HG03457 (cell line): Measurements from ENCODE around the gene DOK7.

Experiments used
- ATAC-seq: cut with Tn5 transposase; IDR thresholded peaks from one replicate; pipeline ENCODE4 v1.9.1; 2021; ENCODE audit warnings: moderate number of reproducible peaks; ENCODE audit not compliant: unreplicated experiment

Gene DOK7

GRCh38 chr4:3427706-3428446, 35.2 kb upstream of the DOK7 start:
- no peak for ATAC-seq

DNA sequence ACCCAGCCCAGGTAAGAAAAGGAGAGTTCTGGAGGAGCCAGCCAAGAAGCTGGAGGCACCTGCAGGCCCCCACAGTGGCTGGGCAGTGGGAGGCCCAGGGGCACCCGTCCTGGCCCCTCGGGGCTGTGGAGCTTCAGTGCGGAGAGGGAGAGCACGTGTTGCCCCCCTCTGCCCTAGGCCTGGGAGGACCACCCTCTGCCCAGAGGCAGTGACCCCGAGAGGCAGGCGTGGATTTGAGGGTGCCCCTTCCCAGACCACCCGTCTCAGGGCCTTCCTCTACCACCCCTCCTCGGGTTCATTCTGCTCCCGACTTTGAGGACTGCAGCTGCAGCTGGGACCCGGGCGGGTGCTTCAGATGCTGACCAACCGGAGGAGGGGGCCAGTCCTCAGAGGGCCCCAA, 33.5 kb upstream of the DOK7 start:
- no peak for ATAC-seq

DNA sequence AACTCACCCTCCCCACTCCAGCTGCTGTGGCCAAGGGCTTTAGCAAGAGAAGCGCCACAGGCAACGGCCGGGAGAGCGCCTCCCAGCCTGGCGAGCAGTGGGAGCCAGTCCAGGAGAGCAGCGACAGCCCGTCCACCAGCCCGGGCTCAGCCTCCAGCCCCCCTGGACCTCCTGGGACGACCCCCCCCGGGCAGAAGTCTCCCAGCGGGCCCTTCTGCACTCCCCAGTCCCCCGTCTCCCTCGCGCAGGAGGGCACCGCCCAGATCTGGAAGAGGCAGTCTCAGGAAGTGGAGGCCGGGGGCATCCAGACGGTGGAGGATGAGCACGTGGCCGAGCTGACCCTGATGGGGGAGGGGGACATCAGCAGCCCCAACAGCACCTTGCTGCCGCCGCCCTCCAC, 32.6 kb upstream of the DOK7 start:
- no peak for ATAC-seq

DNA sequence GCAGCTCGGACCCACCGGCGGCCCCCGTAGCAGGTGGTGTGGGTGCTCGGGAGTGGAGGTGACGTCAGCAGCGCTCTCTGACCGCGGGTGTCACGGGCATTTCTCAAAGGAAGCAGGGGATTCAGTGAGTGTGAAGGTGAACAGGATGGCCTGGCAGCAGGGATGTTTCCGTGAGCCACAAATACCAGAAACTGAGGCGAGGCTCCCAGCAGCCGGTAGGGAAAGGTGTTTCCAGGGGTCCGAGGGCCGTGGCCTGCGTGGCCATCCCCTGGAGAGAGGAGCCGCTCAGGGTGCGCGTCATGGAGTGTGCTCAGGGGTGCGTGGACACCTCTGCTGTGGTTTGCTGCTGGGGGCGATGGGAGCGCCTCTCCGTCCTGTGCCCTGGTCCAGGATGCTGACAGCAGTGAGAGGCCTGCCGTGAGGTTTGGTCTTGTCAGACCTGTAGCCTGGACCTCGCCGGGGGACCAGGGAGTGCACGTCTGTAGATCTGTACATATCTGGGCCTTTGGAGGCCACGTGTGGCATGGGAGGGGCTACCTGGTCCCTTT, 31.6 kb upstream of the DOK7 start:
- no peak for ATAC-seq

DNA sequence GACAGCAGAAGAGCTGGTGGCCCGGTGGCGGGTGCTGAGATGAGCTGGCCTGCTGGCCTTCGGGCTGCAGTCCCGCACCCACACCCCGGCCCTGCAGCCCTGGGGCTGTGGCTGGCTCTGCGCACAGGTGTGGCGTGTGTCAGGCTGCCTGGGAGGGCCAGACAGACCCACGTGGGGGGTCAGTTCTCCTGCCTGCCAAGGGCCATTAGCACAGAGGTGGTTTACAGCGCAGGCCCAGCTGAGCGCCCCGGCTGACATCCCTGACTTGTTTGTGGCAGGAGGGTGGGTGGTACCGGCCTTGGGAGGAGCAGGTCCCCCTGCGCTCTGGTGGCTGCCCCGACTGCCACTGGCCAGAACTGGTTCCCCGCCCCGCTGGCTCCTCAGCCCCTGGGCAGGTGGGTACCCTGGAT, 30.7 kb upstream of the DOK7 start:
- ATAC-seq, result no peak

GRCh38 chr4:3433138-3433869, 29.8 kb upstream of the DOK7 start:
- no peak for ATAC-seq

GRCh38 chr4:3434881-3435685, 28.0 kb upstream of the DOK7 start:
- ATAC-seq, result no peak

DNA sequence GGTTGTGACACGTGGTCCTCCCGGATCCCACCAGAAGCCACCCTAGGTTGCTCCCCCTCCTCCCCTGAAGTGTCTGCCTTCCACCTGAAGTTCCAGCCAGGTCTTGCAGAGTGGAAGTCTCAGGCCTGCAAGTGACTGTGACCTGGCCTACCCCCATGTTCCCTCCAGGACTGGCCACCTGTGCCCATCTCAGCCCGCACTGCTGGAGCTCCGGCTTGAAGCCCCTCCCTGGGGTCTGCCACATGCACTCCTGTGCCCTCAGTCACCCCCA, 27.5 kb upstream of the DOK7 start:
- ATAC-seq, result no peak

GRCh38 chr4:3436048-3436797, 26.9 kb upstream of the DOK7 start:
- no peak for ATAC-seq

GRCh38 chr4:3436798-3437581, 26.1 kb upstream of the DOK7 start:
- no peak for ATAC-seq

DNA sequence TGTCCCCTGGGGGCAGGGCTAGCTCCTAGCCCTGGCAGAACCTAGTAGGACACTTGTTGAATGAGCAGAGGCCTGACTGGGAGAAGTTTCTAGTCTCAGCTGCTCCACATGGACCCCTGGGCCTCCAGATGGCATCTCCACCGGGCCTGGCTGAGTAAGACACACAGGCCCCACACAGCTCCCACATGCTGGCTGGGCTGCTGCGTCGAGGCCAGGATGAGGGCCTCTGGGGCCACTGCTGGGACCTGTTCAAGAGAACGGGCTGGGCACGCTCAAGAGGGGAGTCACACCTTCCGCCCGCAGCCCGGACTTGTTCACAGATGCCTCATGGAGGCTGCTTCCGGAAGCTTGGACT, 25.5 kb upstream of the DOK7 start:
- no peak for ATAC-seq

GRCh38 chr4:3437998-3438846, 24.9 kb upstream of the DOK7 start:
- no peak for ATAC-seq

GRCh38 chr4:3438847-3439180, 24.3 kb upstream of the DOK7 start:
- ATAC-seq, result no peak

DNA sequence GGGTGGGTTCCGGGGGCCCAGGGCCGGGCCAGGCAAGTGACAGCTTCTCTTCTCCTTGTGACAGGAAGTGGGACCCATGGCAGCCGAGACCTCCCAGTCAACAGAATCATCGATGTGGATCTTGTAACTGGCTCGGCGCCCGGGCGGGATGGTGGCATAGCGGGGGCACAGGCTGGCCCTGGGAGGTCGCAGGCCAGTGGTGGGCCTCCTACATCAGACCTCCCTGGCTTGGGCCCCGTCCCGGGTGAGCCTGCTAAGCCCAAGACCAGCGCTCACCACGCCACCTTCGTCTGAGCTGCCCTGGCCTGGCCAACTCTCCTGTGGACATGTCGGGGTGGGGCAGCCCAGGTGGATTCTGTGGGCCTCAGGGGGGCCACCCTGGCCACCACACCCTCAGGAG, 23.7 kb upstream of the DOK7 start:
- ATAC-seq, result no peak

DNA sequence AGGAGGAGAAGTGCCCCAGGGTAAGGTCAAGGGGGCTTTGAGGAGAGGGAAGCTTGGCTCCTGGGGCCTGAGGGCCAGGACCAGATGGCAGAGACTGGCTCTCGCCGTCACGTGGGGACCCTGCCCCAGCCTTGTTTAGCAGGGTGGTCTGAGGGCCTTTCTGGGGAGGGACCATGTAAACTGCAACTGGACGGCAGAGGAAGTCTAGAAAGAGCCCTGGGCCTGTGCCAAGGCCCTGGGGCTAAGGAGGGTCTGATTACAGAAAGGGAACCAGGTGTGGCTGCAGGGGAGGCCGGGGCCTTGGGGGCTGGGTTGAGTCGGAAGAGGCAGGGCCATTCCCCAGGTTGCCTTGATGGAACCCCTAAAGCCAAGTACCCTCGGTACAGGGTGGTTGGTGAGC, 23.1 kb upstream of the DOK7 start:
- no peak for ATAC-seq

- ATAC-seq, result no peak
Observed at GRCh38 chr4:3440979-3441500, 22.1 kb upstream of the DOK7 start.

DNA sequence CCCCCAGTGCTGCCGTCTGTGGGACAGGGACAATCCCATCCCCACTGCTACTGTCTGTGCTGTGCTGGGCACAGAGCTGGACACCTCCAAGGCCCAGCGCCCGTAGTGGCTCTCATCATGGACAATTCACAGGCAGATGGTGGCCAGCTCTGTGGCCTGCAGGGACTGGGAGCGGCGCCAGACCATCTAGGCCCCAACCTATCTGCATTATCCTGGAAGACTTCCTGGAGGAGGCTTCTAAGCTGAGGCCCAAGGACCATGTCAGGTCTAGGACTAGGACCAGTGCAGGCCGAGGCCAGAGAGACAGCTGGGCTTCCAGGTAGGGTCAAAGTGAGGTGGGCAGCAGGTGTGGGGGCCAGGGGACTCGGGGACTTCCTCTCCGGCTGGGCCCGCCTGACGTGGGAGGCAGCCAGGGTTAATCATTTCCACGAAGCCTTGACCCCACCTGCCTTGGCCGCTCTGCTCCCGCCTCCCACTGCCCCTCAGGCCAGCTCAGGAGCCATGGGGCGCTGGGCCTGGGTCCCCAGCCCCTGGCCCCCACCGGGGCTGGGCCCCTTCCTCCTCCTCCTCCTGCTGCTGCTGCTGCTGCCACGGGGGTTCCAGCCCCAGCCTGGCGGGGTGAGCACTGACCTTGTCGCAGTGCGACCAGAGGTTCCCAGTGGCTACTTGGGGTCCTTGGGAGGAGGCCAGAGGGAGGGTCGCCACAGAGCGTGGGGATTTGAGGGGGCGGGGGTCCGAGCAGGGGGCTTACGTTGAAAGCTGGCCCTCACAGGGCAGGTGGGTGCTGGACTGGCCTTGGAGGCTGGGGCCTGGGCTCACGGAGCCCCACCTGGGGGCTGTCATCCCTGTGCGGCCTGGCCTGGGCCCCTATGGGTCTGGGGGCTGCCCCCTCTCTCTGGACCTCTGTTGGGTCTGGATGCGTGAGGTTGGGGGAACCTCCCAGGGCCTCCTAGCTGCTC, 21.3 kb upstream of the DOK7 start, which contains the start of gene HGFAC:
Gene HGFAC, plus strand, starts transcription at position 468 of the 959 bp plus-strand sequence. Its CDS starts 34 bp downstream, at position 502.
- ATAC-seq, result no peak

DNA sequence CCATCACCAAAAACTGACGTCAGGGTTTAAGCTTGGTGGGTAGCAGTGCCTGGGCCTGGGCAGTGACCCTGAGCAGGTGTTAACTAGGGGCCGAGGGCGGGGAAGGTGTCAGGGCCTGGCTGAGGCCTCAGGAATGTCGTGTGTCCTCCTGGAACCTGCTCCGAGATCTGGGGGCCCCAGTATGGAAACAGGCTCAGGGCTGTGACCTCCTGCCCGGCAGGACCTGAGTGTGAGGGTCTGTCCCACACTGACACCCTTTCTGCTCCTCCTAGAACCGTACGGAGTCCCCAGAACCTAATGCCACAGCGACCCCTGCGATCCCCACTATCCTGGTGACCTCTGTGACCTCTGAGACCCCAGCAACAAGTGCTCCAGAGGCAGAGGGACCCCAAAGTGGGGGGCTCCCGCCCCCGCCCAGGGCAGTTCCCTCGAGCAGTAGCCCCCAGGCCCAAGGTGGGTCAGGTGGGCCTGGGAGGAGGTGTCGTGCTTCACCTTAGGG, 20.6 kb upstream of the DOK7 start:
- no peak for ATAC-seq
